ENCODE data around the gene HDC. TPM values are rescaled to one million over a fixed set of nuclear protein-coding genes. Genes with fewer than 3 reads are reported as not detected.

Gene HDC
- polyA plus RNA-seq, 12 donors, result 0.36 to 4.2 (median 0.89) TPM; not detected in 3

DNA sequence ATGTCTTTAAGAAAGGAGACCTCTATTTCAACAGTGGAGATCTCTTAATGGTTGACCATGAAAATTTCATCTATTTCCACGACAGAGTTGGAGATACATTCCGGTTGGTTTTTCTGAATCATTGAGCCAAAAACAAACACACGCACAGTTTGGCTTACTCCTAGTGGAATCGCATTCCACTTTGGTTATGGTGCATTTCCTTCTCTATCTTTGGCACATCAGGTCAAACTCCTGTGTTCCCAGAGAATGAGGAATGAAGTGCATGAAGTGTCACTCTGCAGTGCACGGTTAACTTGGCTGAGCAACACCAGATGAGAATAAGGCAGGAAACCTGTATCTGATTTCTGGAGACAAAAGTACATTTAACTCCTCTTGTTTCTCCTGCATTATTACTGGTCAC is 38.5 kb downstream of the HDC start:
- no peak for DNase-seq

DNA sequence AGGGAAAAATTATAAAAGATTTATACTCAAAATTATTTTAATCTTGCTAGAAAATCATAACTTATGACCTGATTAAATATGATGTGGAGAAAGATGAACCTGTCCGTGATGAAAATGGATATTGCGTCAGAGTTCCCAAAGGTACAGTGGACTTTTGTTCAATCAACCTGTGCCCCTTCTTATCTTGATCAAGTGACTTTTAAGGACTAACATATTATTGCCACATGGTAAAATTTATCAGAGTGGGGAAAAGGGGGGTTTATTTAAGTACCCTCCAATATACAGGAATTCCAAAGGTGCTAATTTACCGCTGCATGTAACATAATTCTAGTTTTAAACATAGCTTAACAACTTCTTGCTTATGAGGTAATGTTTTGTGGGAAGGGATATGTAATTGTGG is 39.6 kb downstream of the HDC start:
- DNase-seq, result no peak

DNA sequence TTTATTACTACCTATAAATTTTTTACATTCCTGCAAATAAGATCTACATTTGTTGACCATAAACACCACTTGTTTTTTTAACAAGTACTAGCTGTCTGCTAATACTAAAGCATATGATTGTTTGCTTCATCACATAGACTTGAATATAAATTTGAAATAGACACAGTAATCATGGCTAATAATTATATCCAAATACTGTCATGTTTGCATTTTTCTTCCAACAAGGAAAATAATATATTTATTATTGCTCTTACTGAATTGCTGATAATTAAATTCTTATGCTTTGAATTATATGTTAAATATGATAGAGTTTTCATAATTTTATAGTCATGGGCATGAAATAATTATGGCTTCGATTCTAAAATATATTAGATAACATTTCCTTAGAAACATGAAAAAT is 40.5 kb downstream of the HDC start:
- DNase-seq, result no peak

DNA sequence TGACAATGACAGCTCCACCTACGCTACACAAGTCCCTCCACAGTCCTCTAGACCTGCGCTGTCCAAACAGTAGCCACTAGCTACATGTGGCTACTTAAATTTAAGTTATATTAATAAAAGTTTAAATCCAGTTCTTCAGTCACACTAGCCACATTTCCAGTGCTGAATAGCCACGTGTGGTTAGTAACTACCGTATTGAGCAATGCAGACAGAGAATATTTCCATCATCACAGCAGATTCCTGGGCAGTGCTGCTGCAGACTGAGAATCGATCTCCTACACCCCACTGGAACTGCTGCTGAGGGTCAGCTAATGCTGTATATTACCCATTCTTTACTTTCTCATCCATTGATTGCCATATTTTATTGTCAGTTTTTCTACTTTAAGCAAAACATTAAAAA is 40.9 kb downstream of the HDC start:
- no peak for DNase-seq

DNA sequence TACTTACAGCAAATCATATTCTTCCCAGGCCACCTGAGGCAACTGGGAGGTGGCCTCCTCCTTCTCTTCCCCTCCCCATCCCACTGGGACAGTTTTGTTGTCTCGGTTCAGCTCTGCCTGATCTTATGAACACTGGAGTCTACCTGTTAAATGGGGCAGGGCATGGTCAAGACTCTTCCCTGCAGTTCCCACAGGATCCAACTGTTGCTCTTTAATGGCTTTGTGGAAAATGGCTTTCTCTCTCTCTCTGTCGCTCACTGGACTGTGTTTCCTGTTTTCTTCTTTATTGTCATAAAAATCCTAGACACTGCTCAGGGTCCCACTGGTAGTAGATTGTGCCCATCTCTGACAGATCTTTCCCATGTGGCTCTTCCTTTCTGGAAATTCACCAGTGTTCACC is 43.3 kb downstream of the HDC start:
- DNase-seq, result no peak

DNA sequence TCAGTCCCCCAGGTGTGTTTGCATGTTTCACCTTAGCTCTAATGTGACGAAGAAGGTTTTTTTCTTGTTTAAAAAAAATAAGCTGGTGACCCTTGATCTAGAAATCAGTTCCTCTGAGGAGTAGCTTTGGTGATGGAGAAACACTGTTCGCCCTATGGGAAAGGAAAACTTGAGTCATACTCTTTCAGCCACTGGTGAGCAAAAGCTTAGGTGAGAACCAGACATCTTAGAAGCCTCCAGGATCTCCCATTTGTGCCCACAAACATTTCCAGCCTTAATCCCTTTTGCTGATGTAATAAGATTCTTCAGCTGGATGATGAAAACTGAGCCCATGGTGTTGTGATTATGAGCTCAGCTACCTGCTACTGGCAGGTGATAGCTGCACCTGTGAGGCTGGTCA is 45.7 kb downstream of the HDC start:
- no peak for DNase-seq

DNA sequence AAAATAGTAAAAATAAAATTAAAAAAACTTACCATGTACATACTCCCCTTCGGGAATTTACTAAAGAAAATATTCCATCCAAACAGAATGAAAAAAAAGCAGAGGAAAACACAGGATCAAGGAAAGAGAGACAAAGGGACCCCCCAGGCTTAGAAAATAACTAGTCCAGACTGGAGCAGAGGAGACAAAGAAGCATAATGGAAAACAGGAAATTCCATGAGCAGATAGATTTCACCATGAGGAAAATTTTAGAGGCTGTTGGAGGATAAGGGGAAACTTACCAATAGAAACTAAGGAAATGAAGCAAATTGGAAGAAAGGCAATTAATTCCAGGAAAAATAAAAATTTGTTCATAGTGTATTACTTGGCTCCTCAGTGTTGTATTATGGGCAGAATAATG is 46.8 kb downstream of the HDC start:
- DNase-seq, result no peak

DNA sequence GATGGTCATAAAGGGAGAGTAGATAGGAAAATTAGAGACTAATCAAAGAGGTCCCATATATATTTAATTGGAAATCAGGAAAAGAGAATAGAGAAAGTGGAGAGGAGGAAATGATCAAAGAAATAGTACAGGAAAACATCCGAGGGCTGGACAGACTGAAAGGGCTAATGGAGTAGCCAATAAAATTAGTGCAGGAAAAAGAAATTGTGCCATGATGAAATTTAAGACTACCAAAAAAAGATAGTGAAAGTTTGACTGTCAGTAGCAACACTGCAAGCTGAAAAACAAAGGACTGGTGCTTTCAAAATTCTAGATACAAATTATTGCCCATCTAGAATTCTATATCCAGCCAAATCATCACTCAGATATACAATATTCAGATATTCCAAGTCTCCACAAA is 47.2 kb downstream of the HDC start:
- DNase-seq, result no peak

DNA sequence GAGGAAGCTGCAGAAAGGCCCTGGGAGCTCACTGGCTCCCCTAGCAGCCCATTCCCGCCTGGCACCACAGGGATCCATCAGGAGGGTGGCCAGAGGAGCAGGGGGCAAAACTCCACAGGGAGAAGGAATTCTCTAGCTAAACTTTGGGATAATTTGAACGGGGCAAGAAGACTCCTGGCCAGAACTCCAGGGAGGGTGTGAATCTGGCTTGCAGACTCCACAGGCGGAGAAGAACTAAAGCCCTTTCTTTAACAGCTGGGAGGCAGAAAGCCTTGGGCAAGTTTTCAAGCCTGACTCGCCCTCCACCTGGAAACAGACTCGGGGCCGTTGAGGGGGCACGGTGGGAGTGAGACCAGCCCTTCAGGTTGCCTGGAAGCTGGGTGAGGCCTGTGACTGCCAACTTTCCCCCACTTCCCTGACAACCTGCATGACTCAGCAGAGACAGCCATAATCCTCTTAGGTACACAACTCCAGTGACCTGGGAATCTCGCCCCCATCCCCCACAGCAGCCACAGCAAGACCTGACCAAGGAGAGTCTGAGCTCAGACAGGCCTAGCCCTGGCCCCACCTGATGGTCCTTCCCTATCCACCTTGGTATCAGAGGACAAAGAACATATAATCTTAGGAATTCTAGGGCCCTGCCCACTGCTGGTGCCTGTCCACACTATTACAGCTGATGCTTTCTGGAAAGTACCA is 54.9 kb downstream of the HDC start:
- no peak for DNase-seq

DNA sequence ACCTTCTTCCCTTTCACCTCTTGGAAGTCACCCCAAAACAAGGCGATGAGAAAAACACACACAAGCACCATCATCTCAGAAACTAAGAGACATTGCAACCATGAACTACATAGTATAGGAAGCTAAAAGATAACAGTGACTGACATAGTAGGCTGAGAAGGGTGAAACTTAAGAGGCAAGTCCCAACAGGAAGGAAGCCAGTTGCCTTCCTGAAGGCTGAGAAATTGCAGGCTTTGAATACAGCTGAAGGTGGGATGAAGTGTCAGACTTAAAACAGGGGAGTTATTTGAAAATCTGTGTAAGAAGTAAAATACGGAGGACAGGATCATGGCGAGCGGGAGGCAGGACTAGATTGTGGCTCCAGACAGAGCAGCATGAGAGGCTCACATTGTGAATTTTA is 55.7 kb downstream of the HDC start:
- DNase-seq, result no peak

DNA sequence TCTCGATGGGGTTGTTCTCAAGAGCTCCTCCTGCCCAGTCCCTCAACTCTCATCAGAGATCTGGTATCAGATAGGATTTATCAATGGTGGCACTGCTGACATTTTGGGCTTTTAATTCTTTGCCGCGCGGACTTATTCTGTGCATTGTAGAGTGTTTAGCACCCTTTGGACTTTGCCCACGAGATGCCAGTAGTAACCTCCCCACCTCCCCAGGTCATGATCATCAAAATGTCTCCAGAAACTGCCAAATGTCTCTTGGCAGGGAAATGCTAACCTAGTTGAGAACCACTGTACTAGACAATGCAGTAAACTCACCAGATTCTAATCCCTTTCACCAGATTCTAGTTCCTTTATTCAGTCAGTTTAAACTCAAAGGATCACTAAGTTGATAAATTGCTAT is 59.5 kb downstream of the HDC start:
- no peak for DNase-seq

DNA sequence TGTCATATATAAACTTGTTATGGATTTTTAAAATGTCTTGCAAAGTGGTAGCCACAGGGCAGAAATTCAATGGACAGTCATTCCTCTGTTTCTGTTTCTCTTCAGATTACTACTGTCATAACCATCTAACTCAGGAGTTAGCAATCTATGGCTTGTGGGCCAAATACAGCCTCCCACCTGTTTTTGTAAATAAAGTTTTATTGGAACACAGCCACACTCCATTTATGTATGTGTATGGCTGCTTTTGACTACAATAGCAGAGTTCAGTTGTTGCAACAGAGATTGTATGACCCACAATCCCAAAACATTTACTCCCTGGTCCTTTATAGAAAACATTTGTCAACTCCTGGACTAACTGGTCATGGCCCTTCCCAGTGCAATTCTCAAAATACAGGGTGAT is 63.5 kb downstream of the HDC start:
- DNase-seq, result no peak

DNA sequence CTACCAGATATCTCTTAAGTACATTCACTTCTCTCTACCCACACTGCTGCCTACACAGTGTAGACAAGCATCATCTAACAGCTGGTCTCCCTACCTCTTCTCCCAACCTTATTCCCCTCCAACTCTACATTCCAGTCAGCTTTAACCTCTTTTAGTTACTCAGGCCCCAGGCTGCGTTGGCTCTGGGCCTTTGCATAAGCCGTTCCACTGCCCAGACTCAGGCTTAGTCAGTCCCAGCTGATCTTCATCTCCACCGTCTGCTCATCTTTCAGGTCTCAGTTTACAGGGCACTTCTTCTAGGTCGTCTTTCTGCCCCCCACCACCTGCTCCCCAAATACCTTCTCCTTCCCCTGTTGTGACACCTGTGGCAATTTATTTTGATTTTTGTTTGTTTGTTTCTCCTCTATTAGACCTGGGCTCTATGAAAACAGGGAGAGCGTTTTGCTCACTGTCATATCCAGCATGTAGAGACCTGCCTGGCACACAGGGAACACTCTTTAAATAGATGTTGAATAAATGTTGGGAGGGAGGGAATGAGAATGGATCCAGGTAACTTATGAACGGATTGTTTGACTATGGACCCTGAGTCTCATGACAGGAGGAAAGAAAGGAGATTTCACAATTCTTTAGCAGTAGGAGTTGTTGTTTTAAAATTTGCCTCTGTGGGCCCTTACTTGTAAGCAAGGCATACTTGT is 72.5 kb downstream of the HDC start:
- no peak for DNase-seq

DNA sequence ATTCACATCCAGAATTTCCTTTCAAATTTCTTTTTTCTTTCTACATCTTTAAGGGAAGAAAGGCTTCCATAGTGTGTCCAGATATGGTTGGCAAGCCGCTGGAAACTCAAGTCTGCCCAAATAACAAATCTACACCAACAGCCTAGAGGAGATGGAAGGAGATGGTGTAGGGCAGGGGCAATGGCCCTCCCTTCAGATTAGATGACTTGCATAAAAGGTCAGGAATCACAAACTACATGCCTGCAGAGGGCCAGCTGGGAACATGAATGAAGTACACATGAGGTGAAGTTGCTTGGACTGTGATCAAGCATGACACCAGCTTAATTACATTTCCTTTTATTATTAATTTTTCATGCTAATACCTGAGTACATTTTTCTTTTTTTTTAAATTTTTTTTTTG is 73.4 kb downstream of the HDC start:
- DNase-seq, result no peak

Other genes starting within 250 kb of the HDC start
- 1 to 10 TPM in 10 of 12 donors, not detected in 2; 2.4 to 4.8 (median 3.4) TPM for gene ATP8B4, start 146.5 kb downstream of the HDC start, polyA plus RNA-seq (ENCODE audit: insufficient read length in 12 of 12)
- gene SLC27A2, start 83.5 kb downstream of the HDC start, polyA plus RNA-seq (ENCODE audit: insufficient read length in 12 of 12), result 10 to 100 TPM in 1 of 12 donors, 1 to 10 TPM in 1, under 1 TPM in 8, not detected in 2; 0.12 to 17.9 (median 0.20) TPM
- gene GABPB1, start 89.5 kb upstream of the HDC start, polyA plus RNA-seq (ENCODE audit: insufficient read length in 12 of 12), result 100 to 1,000 TPM in 1 of 12 donors, 10 to 100 TPM in 11; 11.5 to 158 (median 19.1) TPM
- gene USP8, start 158.7 kb upstream of the HDC start, polyA plus RNA-seq (ENCODE audit: insufficient read length in 12 of 12), result 100 to 1,000 TPM in 1 of 12 donors, 10 to 100 TPM in 11; 26.9 to 125 (median 34.0) TPM